WTC11 (cell line): ENCODE results near the gene VCP. TPM values are rescaled to one million over a fixed set of nuclear protein-coding genes. Genes with fewer than 3 reads are reported as not detected.

Source experiments
- ATF6 ChIP-seq: sonication (generic); formaldehyde crosslinking; IDR thresholded peaks from 2 replicates; pipeline ENCODE4 v1.8.1; 2023; ENCODE audit warnings: mild to moderate bottlenecking, missing genetic modification reagents
- CREB1 ChIP-seq: sonication (generic); formaldehyde crosslinking; IDR thresholded peaks from 2 replicates; pipeline ENCODE4 v1.8.0; 2023; ENCODE audit warnings: mild to moderate bottlenecking, missing genetic modification reagents
- ERG ChIP-seq: fragments of 250-450 bp; sonication (Bioruptor Pico); IDR thresholded peaks from 2 replicates; pipeline ENCODE4 v1.8.0; 2021; ENCODE audit warnings: mild to moderate bottlenecking
- FOXK1 ChIP-seq: sonication (generic); formaldehyde crosslinking; IDR thresholded peaks from 2 replicates; pipeline ENCODE4 v1.8.0; 2022; ENCODE audit warnings: mild to moderate bottlenecking, moderate library complexity, missing genetic modification reagents
- FOXP1 ChIP-seq: sonication (generic); formaldehyde crosslinking; IDR thresholded peaks from 2 replicates; pipeline ENCODE4 v1.8.0; 2022; ENCODE audit warnings: missing genetic modification reagents, mild to moderate bottlenecking, moderate library complexity, borderline replicate concordance
- JAZF1 ChIP-seq: fragments of 250-450 bp; sonication (Bioruptor Pico); IDR thresholded peaks from 2 replicates; pipeline ENCODE4 v1.9.0; 2021; ENCODE audit warnings: moderate library complexity, mild to moderate bottlenecking, inconsistent platforms
- MLX ChIP-seq: sonication (generic); formaldehyde crosslinking; IDR thresholded peaks from 2 replicates; pipeline ENCODE4 v1.8.1; 2023; ENCODE audit warnings: mild to moderate bottlenecking, missing genetic modification reagents, moderate library complexity
- MXD4 ChIP-seq: fragments of 250-450 bp; sonication (Bioruptor Pico); IDR thresholded peaks from 2 replicates; pipeline ENCODE4 v1.8.0; 2021; ENCODE audit warnings: mild to moderate bottlenecking, moderate library complexity, borderline replicate concordance
- MYBL2 ChIP-seq: sonication (generic); formaldehyde crosslinking; IDR thresholded peaks from 2 replicates; pipeline ENCODE4 v1.8.1; 2023; ENCODE audit warnings: mild to moderate bottlenecking, moderate library complexity, missing genetic modification reagents
- NFATC4 ChIP-seq: fragments of 250-450 bp; sonication (Bioruptor Pico); IDR thresholded peaks from 2 replicates; pipeline ENCODE4 v1.9.0; 2021; ENCODE audit warnings: mild to moderate bottlenecking
- NR3C1 ChIP-seq: sonication (generic); formaldehyde crosslinking; conservative IDR thresholded peaks from 2 replicates; pipeline ENCODE4 v1.8.1; 2023; ENCODE audit warnings: low read depth, mild to moderate bottlenecking, missing genetic modification reagents
- PRDM15 ChIP-seq: sonication (generic); formaldehyde crosslinking; IDR thresholded peaks from 2 replicates; pipeline ENCODE4 v1.8.0; 2022; ENCODE audit warnings: missing genetic modification reagents
- SOX15 ChIP-seq: fragments of 250-450 bp; sonication (Bioruptor Pico); IDR thresholded peaks from 2 replicates; pipeline ENCODE4 v1.9.0; 2021; ENCODE audit warnings: mild to moderate bottlenecking
- TEAD1 ChIP-seq: sonication (generic); formaldehyde crosslinking; IDR thresholded peaks from 2 replicates; pipeline ENCODE4 v1.8.0; 2022; ENCODE audit warnings: mild to moderate bottlenecking, missing genetic modification reagents
- TEAD4 ChIP-seq: sonication (generic); formaldehyde crosslinking; IDR thresholded peaks from 2 replicates; pipeline ENCODE4 v1.8.0; 2022; ENCODE audit warnings: mild to moderate bottlenecking, missing genetic modification reagents
- USF1 ChIP-seq: sonication (generic); formaldehyde crosslinking; IDR thresholded peaks from 2 replicates; pipeline ENCODE4 v1.8.0; 2022; ENCODE audit warnings: mild to moderate bottlenecking, missing genetic modification reagents
- USF2 ChIP-seq: sonication (generic); formaldehyde crosslinking; IDR thresholded peaks from 2 replicates; pipeline ENCODE4 v1.8.1; 2023; ENCODE audit warnings: mild to moderate bottlenecking, missing genetic modification reagents, moderate library complexity
- ZNF263 ChIP-seq: sonication (generic); formaldehyde crosslinking; IDR thresholded peaks from 2 replicates; pipeline ENCODE4 v1.8.1; 2022; ENCODE audit warnings: low read depth, mild to moderate bottlenecking, moderate library complexity, missing genetic modification reagents
- ZNF281 ChIP-seq: sonication (generic); formaldehyde crosslinking; IDR thresholded peaks from 2 replicates; pipeline ENCODE4 v1.8.0; 2023; ENCODE audit warnings: mild to moderate bottlenecking, missing genetic modification reagents
- ZNF423 ChIP-seq: fragments of 250-450 bp; sonication (Bioruptor Pico); IDR thresholded peaks from 2 replicates; pipeline ENCODE4 v2.1.2; 2022; ENCODE audit warnings: mild to moderate bottlenecking, moderate library complexity
- ZNF425 ChIP-seq: fragments of 250-450 bp; sonication (Bioruptor Pico); conservative IDR thresholded peaks from 2 replicates; pipeline ENCODE4 v1.9.0; 2021; ENCODE audit warnings: mild to moderate bottlenecking
- ZSCAN18 ChIP-seq: fragments of 250-450 bp; sonication (Bioruptor Pico); IDR thresholded peaks from 2 replicates; pipeline ENCODE4 v2.1.2; 2022; ENCODE audit warnings: mild to moderate bottlenecking, moderate library complexity
- total RNA-seq: library from RNA; stranded (reverse); gene quantifications from 3 replicates; pipeline ENCODE4 v1.2.3, GENCODE V29; 2021

Gene VCP
- total RNA-seq, 1 experiment from 2014 or later, result 386 TPM

GRCh38 chr9:35079426-35080341 is 7.3 kb upstream of the VCP start, which contains the start of gene FANCG (continued):
- no peak; the same call in 1 of the 2 replicates for TF ChIP-seq USF1 (CRISPR knock-in tag)
- TF ChIP-seq ZNF281 (CRISPR knock-in tag), result no peak
- 0 out of 2 replicates have a peak, but pooled peaks have one; percentile 21 for TF ChIP-seq TEAD1 (CRISPR knock-in tag)
- no peak for TF ChIP-seq CREB1 (CRISPR knock-in tag)
- no peak for TF ChIP-seq SOX15 (CRISPR knock-in tag)
- peak; percentile 74; the same call in 1 of the 2 replicates for TF ChIP-seq FOXP1 (CRISPR knock-in tag)
- no peak for TF ChIP-seq MYBL2
- TF ChIP-seq NFATC4 (CRISPR knock-in tag), result no peak
- TF ChIP-seq PRDM15 (CRISPR knock-in tag), result no peak
- TF ChIP-seq MLX, result no peak
- TF ChIP-seq ZNF423 (CRISPR knock-in tag), result no peak
- TF ChIP-seq ATF6 (CRISPR knock-in tag), result no peak
- TF ChIP-seq NR3C1 (CRISPR knock-in tag), result no peak
- no peak for TF ChIP-seq TEAD4 (CRISPR knock-in tag)
- TF ChIP-seq ZNF425, result no peak
- TF ChIP-seq MXD4 (CRISPR knock-in tag), result no peak
- TF ChIP-seq ZSCAN18 (CRISPR knock-in tag), result no peak
- no peak for TF ChIP-seq ERG (CRISPR knock-in tag)
- no peak for TF ChIP-seq ZNF263
- TF ChIP-seq JAZF1 (CRISPR knock-in tag), result no peak
- peak; percentile 46; the same call in 1 of the 2 replicates for TF ChIP-seq FOXK1 (CRISPR knock-in tag)
- TF ChIP-seq USF2 (CRISPR knock-in tag), result peak; percentile 17; the same call in 1 of the 2 replicates
